T-helper 22 cell (primary cell): Measurements from ENCODE around the gene ITPR1.
"Not testable (repeated sequence)": the region's sequence is repeated elsewhere in the genome, so short reads cannot be mapped to it uniquely, and the experiment has no call there.

Experiments used
- DNase-seq: peaks from one replicate; pipeline ENCODE4 v3.0.0-alpha.2; 2020; ENCODE audit warnings: low read depth

ITPR1 gene

DNA sequence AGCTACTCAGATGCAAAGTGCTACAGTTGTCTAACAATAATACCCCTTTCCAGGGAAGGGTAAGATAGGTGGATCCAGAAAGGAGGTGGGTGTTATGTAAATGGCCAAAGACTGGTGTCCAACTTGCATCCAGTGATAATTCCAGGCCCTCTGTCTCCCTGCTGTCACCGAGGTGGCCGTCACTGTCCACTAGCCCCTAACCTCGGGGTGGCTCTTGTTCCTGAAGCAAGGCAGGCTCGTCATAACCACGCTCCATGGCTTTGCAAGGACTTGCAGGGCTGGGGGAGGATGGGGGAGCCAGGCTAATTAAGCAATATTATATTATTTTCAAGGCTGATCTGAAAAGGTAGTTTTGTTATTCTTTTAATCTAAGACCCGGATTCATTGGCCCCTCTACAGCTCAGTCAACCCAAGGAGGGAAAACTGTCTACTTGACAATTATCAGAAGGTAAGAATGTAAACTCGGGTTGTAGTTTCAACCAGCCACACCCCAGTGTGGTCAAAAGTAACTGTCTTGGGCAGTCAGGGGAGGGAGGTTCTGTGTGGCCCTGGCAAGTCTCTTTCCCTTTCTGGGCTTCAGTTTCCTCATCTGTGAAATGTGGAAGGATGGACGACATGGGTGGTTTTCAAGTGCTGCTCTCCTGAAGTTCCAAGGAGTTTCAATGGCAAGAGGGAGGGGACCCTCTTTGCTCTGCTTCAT, 266.0 kb downstream of the ITPR1 start:
- DNase-seq, result no peak

DNA sequence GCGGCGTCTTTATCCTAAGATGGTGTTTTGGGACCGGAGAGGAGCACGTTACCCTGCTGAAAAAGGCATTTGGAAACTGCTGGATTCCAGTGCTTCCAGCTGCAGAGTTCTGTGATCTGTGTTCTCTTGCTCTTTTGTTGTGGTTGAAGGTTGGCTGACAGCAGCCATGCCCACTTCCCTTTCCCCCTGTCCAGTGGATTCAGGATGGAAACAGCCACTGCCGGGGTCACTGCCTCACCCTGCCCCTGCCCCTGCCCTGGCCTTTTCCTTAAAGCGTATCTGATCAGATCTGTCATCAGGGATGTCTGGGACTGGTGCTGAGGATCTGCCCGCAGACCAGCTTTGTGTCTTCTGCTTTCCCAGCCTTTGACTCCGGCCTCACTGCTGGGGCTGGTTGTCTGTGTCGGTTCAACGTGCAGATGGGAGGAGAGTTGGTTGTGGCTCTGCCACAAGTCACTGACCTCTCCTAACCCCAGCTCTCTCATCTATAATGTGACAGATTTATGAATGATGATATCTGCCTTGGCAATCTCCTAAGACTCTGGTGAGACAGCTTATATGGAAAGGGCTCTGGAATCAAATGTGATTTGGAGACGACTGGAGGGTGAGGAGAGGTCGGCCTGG, 266.7 kb downstream of the ITPR1 start:
- DNase-seq, result no peak

DNA sequence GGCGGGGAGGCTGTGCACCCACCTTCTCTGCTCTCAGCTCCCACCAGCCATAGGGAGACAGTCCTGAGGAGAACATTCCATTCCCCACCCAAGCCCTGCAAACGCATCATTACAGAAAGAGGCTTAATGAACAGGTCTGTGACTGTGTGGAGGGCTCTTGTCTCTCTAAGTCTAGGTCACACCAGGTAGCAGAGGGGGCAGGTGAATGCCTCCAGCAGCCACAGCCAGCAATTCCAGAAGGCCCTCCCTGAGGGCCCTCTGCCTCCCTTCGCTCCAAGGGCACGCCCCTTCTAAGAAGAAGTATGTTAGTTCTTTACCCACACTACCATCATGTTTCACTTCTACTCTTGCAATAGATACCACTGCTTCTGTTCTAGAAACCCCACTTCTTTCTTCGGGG, 268.6 kb downstream of the ITPR1 start:
- DNase-seq, result no peak

DNA sequence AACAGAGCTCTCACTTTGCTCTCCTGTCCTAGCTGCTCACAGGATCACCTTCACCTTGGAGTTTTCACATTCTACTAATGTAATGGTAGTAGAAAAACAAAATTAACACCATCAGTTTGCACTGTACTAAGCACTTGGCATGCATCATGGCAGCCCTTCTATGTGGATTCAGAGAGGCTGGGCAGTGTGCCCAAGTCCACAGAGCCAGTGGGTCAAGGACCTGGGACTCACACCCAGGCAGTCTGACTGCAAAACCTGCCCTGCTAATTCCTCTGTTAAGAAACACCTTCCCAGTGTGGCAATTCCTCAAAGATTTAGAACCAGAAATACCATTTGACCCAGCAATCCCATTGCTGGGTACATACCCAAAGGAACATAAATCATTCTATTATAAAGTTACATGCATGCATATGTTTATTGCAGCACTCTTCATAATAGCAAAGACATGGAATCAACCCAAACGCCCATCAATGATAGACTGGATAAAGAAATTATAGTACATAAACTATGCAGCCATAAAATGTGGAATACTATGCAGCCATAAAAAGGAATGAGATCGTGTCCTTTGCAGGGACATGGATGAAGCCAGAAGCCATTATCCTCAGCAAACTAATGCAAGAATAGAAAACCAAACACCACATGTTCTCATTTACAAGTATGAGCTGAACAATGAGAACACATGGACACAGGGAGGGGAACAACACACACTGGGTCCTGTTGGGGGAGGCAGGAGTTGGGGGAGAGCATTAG, 269.5 kb downstream of the ITPR1 start:
- DNase-seq, result not testable (repeated sequence)

DNA sequence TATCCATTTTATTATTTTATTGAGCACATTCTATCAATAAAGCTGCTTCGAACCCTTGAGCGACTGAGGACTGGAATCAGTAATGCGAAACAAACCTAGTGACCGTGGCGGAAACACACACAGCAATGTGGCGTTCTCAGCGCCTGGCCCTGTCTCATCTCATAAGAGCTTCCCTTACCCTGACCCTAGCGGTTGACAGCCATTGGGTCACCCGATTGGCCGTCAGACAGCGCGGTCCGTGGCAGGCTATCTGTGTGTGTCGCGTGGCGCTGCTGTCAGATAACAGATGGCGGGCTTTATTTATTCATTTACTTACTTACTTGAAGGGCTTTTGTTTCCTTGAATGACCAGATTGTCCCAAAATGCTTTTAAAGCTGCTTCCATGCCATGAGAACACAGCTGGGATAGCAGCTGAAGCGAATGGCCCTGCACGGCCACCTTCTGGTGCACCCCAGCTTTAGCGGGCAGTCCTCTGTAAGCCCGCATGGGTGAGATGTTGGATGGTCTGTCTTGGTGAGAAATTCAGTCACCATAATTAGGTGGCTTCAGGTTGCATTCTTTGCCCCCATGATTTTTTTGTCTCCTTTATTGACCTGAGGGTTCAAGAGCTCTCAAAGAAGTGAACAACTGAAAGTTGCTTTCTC, 270.6 kb downstream of the ITPR1 start:
- DNase-seq, result no peak

DNA sequence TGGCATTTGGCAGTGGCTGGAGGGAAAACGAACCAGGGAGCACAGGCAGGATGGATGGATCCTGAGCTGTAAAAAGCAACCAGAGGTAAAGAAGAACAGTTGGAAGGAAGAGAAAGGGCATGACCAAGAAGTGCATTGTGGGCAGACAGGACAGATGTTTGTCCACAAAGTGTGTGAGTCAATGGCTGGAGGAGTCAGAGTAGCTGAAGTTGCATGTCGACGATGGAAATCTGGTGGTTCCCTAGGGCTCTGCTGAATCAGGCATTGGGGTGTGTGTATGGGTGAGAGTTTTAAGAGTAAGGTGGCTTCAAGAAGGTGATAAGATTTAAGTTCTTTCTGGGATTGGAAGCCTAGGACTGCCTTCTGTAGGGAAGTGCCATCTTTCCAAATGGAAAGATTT, 272.1 kb downstream of the ITPR1 start:
- no peak for DNase-seq

DNA sequence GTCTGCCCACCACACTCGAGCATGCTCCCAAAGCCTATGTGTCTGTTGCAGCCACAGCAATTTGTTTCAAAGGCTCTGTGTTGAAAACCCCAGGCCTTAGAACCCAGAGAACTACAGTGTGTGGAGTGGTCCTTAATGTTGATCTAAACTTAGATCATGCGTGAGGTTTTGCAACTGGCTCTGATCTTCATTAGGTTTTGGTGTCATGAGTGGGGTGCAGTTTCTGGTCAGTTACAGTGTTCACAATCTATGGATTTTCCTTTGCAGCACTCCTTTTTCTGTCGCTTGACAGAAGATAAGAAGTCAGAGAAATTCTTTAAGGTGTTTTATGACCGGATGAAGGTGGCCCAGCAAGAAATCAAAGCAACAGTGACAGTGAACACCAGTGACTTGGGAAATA, 273.1 kb downstream of the ITPR1 start:
- no peak for DNase-seq

DNA sequence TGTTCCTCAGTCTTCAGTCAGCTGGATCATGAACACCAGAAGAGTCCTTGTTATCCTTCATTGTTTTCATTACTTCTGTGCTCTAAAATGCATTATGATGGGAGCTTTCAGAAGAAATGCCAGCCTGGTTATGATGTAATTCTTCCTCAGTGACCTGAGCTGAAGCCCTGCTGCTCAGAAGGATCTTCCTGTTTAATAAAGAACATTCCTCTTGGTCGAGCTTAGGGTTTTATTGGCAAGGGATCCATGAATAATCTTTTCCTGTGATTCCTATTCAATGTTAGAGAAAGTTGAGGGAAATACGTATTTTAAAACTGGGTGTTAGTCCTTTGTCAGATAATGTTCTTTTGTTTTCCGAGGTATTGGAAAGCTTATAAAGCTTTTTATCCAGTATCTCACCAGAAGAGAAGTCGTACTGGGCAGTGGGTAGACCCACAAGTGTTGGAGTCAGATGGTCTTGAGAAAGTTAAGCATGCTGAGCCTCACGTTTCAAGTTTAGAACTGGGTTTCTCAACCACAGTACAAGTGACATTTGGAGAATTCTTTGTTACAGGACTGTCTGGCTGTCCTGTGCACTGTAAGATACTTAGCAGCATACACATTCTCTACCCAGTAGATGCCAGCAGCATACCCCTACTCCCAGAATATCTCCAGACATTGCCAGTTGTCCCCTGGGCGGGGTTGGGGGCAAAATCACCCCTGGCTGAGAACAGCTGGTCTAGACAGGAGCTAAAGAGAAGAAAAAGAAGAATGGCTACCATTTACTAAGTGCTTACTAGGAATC, 273.8 kb downstream of the ITPR1 start:
- DNase-seq, result no peak

DNA sequence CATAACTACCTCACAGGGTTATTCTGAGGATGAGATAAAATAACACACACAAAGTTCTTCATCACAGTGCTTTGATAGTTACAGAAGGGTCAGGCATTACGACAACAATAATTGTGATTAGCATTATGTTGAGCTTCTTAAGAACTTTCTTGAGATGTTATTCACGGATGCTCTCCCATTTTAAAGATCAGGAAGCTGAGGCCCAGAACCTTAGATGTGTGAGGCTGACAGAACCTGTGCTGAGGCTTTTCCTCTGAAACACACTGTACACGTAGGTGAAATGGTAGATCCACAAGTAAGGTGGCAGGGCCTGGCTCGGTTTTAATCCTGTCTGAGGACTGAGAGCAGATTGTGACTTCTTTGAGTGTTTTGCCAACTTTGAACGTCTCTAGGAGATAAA, 274.9 kb downstream of the ITPR1 start:
- no peak for DNase-seq

DNA sequence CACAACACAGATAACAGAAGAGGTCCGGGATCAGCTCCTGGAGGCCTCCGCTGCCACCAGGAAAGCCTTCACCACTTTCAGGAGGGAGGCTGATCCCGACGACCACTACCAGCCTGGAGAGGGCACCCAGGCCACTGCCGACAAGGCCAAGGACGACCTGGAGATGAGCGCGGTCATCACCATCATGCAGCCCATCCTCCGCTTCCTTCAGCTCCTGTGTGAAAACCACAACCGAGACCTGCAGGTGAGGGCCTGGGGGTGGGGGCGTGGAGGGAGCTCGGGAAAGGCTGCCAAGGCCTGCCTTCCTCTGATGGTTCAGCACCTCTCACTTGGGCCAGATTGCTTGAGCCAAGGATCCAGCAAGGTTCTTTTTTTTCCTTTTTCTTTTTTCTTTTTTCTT, 275.4 kb downstream of the ITPR1 start:
- no peak for DNase-seq

DNA sequence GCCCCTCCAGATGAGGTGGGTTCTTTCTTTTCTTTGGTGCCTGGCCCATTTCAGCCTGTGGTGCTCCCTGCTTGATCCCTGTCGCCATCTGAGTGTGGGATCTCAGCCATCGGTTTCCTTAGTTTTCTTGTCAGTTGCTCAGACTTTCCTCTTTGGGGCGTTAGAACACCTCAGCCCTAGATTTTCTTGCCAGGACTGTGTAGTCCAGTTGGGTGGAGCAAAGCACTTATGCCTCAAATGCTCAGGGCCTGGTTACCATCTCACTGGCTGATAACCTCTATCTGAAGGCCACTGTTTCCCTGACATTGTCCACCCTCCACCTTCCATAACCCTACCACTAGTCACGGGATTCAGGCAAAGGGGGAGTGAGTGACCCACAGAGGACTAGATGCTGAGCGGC, 277.4 kb downstream of the ITPR1 start:
- DNase-seq, result no peak

DNA sequence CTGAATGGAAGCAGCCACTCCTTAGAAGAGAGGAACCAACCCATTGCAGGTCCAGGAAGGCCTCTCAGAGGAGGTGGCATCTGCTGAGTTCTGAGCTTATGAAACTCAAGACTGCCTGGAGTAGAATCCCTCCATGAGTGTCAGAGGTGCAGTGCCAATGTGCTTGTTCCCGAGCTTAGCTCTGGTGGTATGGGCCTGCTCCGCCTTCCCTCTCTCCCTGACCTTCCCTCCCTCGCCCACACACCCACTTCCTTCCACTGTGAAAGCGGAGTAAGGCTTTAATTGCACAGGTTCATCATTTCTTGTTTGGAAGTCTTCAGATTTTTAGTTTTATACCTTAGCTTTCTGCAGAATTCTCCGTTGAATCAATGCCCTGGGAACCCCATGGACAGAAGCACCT, 278.1 kb downstream of the ITPR1 start:
- no peak for DNase-seq

DNA sequence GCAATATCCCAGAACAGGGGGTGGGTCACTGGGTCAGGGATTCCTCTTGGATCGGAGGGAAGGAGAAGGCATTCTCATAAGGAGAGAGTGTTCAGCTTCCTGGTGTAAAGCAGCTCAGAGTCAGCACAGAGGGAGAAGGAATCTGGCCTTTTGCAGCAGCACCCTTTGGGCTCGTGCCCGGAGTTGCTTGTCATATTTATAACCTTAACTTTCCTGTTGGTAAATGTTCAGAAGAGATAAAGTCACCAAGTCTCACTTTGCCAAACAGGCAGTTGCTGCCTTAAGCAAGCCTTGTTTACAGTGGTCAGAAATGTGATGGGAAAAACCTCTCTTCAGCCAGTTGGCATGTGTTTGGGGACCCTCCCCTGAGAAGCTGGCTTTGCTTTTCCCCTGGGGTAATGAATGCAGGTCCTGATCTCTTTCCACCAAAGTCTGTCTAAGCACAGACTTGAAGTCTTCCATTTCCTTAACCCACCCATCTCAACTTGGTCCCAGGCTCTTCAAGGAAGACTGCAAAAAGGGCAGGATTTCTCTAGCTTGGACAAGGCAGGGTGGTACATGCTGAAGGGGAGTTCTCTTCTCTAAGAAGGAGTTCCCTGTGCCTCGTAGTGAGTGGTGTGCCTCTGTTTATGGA, 279.1 kb downstream of the ITPR1 start:
- no peak for DNase-seq

DNA sequence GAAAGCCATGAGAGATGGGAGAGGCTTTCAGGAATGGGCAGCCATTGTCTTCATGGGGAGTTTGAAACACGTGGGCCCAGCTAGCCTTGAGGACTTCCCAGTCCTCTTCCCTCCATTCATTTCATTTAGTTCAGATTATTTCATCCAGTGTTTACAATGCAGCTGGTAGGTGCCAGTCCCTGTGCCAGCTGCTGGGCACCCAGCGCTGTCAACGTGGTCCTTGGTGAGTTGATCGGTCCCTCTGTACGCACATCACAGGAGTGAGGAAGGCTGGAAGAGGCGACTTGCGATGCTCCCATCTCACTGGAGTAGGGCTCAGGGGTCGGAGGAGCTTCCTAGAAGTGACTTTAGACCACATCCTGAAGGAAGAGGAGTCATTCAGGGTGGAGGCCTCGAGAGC, 279.7 kb downstream of the ITPR1 start:
- DNase-seq, result no peak

DNA sequence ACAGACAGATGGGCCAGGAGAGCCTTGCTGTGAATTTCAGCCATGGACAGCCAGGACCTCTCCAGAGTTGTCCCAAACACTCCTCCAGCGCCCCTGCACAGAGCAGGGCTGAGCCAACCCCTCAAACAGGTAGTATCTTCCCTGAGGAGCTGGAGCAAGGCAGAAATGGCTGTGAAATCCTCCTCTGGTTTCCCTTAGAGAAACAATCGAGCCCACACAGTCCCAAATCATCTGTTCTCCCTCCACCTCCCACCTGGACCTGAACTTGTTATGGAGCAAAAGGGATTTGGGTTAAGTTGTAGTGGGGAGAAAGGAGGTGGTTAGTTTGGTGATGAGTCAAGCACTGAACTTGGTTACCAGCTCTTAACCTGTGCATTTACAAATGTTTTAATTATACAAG, 280.4 kb downstream of the ITPR1 start:
- no peak for DNase-seq

DNA sequence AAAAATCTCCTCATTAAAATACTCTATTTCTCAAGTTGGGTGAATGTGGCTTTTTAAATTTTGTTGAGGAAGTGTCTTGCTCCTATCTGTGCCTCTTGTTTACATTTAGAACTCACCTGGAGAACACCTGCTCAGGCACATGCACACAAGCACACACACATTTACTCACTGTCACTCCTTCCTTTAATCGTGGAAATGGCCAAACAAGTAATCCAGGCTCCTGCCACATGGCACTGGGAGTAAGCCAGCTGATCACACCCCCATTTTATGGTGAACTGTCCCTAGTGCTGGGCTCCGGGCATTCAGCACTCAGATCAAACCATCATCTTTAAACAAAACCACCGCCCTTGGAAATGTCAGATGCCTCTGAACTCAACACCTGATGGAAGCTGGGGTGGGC, 281.4 kb downstream of the ITPR1 start:
- DNase-seq, result no peak

DNA sequence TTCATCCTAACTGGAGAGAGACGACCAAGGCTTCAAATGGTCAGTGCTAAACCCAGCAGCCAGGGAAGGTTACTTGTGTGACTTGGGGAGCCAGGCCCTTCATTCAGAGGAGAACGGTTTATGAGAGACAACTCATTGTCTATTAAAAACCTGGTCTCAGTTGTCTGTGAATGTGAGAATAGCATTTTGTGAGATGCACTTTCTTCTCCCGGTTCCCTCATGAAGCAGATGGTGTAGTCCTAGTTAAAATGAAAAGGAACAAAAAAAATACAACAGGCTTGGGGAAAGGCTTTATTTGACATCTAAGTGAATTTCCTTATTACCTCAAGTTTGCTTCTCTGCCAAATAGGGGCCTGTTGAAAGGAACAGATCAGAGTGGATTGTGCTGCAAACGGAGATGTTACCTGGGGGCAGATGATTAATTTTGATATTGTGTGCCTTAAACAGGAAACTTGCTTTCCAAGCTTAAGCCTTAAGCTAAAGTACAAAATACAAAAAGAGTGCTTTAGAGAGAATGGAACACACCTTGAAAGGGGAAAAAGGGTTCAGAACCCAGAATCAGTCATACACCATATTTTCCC, 283.3 kb downstream of the ITPR1 start:
- DNase-seq, result no peak

DNA sequence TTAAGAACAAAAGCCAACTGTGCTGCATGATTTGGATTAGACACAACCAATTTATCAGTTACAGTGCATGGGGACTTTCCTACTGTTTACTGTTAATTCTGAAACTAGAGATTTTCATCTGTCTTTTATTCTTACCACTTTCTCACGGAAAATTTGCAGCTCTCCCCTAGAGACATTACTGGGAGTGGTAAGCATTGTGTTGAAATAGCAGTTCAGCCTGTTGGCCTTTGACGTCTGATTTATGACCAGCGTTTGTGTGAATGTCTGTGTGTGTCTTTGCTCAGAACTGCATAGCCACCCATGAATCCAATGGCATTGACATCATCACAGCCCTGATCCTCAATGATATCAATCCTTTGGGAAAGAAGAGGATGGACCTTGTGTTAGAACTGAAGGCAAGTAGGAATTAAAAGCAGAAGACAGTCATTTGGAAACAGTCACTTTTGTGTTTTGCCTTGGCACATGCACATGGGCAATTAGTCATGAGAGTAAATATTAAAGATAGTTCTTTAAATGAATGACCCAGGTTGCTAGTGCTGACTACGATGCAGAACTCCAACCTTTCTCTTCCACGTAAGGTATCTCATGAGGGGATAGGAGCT, 283.9 kb downstream of the ITPR1 start:
- no peak for DNase-seq

DNA sequence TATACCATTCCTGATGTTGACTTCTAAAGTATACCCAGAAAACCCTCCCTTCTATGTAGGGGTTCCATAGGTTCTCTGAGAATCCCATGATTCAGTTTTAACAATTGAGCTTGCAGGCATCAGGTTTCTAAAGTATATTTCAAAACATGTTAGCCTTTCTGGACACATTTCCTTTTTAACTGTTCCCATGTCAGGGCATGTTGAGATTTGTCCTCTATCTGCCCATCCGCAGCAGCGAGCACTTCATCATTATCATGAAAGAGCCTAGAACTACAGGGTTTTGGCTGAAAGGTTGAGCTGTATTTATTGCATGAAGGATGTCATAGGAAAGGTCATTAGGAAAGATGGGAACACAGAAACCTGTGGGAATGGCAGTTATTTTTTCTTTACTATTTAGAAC, 285.0 kb downstream of the ITPR1 start:
- DNase-seq, result no peak

DNA sequence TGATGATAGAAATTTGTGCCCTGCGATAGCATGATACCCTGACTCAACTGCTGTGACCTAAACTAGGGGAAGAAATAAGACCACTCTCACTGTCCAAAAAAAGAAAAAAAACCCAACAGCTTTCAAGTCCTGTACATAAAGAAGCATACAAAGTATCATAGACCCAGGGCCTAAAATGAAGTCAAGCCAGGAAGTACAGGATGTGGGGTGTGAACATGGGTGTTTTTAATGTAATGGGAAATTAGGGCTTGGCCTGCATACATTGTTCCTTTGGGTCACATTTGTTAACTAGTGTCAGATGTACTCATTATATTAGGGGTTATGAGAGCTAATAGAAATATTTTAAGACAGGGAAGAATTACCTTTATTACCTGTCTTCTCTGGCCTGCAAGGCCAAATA, 285.6 kb downstream of the ITPR1 start:
- no peak for DNase-seq

DNA sequence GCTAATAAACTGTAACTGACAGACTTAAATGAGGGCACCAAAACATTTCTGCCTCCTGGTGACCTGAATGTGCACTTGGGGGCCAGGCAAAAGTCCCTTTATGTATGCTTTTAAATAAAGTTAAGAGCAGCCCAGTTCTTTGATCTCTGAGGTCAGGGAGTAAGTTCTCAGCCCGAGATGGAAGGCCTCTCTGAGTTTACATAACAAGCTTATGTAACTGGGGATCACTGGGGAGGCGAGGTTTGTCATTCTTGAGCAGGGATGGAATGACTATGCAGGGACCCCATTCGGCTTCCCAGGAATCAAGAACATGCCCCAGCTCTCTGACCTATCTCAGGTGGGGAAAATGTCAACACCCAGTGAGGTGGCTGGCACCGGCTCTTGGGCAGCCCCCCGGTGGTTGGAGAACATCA, 287.4 kb downstream of the ITPR1 start:
- DNase-seq, result no peak
